ENCODE measurements around the gene OR4X2.

The OR4X2 gene, protein sequence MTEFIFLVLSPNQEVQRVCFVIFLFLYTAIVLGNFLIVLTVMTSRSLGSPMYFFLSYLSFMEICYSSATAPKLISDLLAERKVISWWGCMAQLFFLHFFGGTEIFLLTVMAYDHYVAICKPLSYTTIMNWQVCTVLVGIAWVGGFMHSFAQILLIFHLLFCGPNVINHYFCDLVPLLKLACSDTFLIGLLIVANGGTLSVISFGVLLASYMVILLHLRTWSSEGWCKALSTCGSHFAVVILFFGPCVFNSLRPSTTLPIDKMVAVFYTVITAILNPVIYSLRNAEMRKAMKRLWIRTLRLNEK

DNA sequence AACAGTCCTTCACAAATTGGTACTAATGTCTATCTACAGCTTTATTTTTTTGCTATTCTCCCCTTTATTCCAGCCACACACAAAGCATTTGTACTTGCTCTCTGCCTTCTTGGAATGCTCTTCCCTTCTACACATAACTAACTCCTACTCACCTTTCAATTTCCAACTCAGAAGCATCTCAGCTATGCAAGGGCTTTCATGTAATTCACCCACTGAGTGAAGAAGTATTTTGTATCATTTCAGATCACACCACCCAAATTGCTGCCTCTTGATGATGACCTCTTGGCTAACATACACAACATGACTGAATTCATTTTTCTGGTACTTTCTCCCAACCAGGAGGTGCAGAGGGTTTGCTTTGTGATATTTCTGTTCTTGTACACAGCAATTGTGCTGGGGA is at the start of gene OR4X2:
Gene OR4X2, plus strand, starts transcription at position 301 of the 400 bp plus-strand sequence. Its CDS starts 0 bp downstream, at position 301.
- H3K4me2 ChIP-seq (ENCODE audit: low read depth, low read length, poor library complexity, severe bottlenecking), result no peak within 1 kb of the TSS
- H4K20me1 ChIP-seq (ENCODE audit: insufficient read depth, low read length, poor library complexity, severe bottlenecking), result no peaks in the 10 kb centered on the region
- no peaks in the 10 kb centered on the region for H3K36me3 ChIP-seq (ENCODE audit: insufficient read depth, low read length)
- H3K4me1 ChIP-seq (ENCODE audit: insufficient read depth, low read length, poor library complexity, severe bottlenecking), result no peaks in the 10 kb centered on the region
- peaks cover 7% of the 10 kb centered on the region for H3K9me3 ChIP-seq (ENCODE audit: insufficient read depth, low read depth, low read length)
- no peak within 1 kb of the TSS for H3K4me3 ChIP-seq (ENCODE audit: low read length, poor library complexity, severe bottlenecking)
- H3K79me2 ChIP-seq (ENCODE audit: insufficient read depth, low read length), result no peaks in the 10 kb centered on the region
- no peaks in the 10 kb centered on the region for H3F3A ChIP-seq (ENCODE audit: low read depth)
- no peaks in the 10 kb centered on the region for H3K9me2 ChIP-seq (replicated peaks; ENCODE audit: low read depth, low read length)
- no peak within 1 kb of the TSS for H3K9ac ChIP-seq (ENCODE audit: low read depth, low read length, poor library complexity, severe bottlenecking)
- no peaks in the 10 kb centered on the region for H3K27me3 ChIP-seq (ENCODE audit: insufficient read depth, low read length, poor library complexity, severe bottlenecking)
- H2AFZ ChIP-seq (ENCODE audit: low read length), result no peak within 1 kb of the TSS
- TF ChIP-seq, protein P1, sequence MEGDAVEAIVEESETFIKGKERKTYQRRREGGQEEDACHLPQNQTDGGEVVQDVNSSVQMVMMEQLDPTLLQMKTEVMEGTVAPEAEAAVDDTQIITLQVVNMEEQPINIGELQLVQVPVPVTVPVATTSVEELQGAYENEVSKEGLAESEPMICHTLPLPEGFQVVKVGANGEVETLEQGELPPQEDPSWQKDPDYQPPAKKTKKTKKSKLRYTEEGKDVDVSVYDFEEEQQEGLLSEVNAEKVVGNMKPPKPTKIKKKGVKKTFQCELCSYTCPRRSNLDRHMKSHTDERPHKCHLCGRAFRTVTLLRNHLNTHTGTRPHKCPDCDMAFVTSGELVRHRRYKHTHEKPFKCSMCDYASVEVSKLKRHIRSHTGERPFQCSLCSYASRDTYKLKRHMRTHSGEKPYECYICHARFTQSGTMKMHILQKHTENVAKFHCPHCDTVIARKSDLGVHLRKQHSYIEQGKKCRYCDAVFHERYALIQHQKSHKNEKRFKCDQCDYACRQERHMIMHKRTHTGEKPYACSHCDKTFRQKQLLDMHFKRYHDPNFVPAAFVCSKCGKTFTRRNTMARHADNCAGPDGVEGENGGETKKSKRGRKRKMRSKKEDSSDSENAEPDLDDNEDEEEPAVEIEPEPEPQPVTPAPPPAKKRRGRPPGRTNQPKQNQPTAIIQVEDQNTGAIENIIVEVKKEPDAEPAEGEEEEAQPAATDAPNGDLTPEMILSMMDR (conservative IDR thresholded peaks at IDR 0.05; ENCODE audit: low read length), result no peak
- TF ChIP-seq EZH2phosphoT487 (IDR thresholded peaks at IDR 0.05; ENCODE audit: borderline replicate concordance), result no peak

DNA sequence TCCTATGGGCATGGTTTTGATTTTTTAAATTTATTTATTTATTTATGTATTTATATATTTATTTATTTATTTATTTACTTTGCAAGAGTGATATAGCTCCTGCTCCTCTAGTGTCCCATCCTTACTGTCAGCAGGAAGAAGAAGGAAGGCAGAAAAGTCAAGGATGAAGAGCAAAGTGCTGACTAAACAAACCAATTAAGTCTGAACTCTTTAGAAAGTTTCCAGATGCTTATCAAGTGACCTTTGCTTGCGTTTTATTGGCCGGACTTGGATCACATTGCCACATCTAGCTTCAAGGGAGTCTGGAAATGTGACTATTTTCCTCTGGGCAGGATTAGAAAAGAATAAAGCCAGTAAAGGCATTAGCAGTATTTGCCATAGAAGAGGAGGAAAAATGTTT is 37.0 kb upstream of the OR4X2 start:
- H3K4me2 ChIP-seq (ENCODE audit: low read depth, low read length, poor library complexity, severe bottlenecking), result no peak overlapping the region
- TF ChIP-seq EZH2phosphoT487 (IDR thresholded peaks at IDR 0.05; ENCODE audit: borderline replicate concordance), result no peak
- TF ChIP-seq, protein P1 (conservative IDR thresholded peaks at IDR 0.05; ENCODE audit: low read length), result no peak
- H3K9me3 ChIP-seq (ENCODE audit: insufficient read depth, low read depth, low read length), result no peaks in the 10 kb centered on the region
- H3F3A ChIP-seq (ENCODE audit: low read depth), result no peaks in the 10 kb centered on the region
- no peak overlapping the region for H3K9ac ChIP-seq (ENCODE audit: low read depth, low read length, poor library complexity, severe bottlenecking)
- H4K20me1 ChIP-seq (ENCODE audit: insufficient read depth, low read length, poor library complexity, severe bottlenecking), result no peaks in the 10 kb centered on the region
- H3K79me2 ChIP-seq (ENCODE audit: insufficient read depth, low read length), result no peaks in the 10 kb centered on the region
- H2AFZ ChIP-seq (ENCODE audit: low read length), result no peak overlapping the region
- H3K9me2 ChIP-seq (replicated peaks; ENCODE audit: low read depth, low read length), result no peaks in the 10 kb centered on the region
- no peaks in the 10 kb centered on the region for H3K36me3 ChIP-seq (ENCODE audit: insufficient read depth, low read length)
- no peaks in the 10 kb centered on the region for H3K27me3 ChIP-seq (ENCODE audit: insufficient read depth, low read length, poor library complexity, severe bottlenecking)
- H3K4me1 ChIP-seq (ENCODE audit: insufficient read depth, low read length, poor library complexity, severe bottlenecking), result no peaks in the 10 kb centered on the region
- H3K4me3 ChIP-seq (ENCODE audit: low read length, poor library complexity, severe bottlenecking), result no peak overlapping the region

DNA sequence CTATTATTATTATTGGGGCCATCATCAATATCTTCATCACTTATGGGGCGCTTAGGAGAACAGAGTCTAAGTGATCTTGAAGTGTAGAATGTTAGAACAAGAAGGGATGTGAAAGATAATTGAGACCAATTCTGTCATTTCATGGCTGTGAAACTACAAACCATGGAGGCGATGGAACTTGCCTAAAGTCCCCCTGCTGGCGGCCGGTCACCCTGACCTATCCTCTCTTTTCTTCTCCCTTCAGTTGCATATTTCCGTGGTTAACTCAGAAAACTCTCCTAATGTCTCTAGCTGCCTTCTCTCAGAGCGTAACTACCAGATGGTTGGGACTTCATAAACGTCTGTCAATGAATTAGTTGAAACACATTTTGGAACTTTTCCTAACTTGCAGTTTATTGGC is 34.9 kb upstream of the OR4X2 start:
- TF ChIP-seq, protein P1 (conservative IDR thresholded peaks at IDR 0.05; ENCODE audit: low read length), result peak; percentile 35
- no peak for TF ChIP-seq EZH2phosphoT487 (IDR thresholded peaks at IDR 0.05; ENCODE audit: borderline replicate concordance)
- H4K20me1 ChIP-seq (ENCODE audit: insufficient read depth, low read length, poor library complexity, severe bottlenecking), result no peaks in the 10 kb centered on the region
- no peaks in the 10 kb centered on the region for H3F3A ChIP-seq (ENCODE audit: low read depth)
- H3K36me3 ChIP-seq (ENCODE audit: insufficient read depth, low read length), result no peaks in the 10 kb centered on the region
- H3K4me2 ChIP-seq (ENCODE audit: low read depth, low read length, poor library complexity, severe bottlenecking), result no peak overlapping the region
- no peaks in the 10 kb centered on the region for H3K79me2 ChIP-seq (ENCODE audit: insufficient read depth, low read length)
- H3K9me2 ChIP-seq (replicated peaks; ENCODE audit: low read depth, low read length), result no peaks in the 10 kb centered on the region
- H3K4me3 ChIP-seq (ENCODE audit: low read length, poor library complexity, severe bottlenecking), result no peak overlapping the region
- no peak overlapping the region for H3K9ac ChIP-seq (ENCODE audit: low read depth, low read length, poor library complexity, severe bottlenecking)
- no peak overlapping the region for H2AFZ ChIP-seq (ENCODE audit: low read length)
- H3K4me1 ChIP-seq (ENCODE audit: insufficient read depth, low read length, poor library complexity, severe bottlenecking), result no peaks in the 10 kb centered on the region
- no peaks in the 10 kb centered on the region for H3K27me3 ChIP-seq (ENCODE audit: insufficient read depth, low read length, poor library complexity, severe bottlenecking)
- H3K9me3 ChIP-seq (ENCODE audit: insufficient read depth, low read depth, low read length), result no peaks in the 10 kb centered on the region

Measured in Loucy (cell line).